MCF 10A (cell line): ENCODE data around the gene PLCB1. TPM values are rescaled to one million over a fixed set of nuclear protein-coding genes. Genes with fewer than 3 reads are reported as not detected.

Experiments used
- BruUV-seq: library from RNA; stranded (reverse); fragments of 400-500 nt; replicated peaks from 2 replicates; lab custom pipeline; 2021; lab: Mats Ljungman, UMichigan
- CTCF ChIA-PET: fragments of 300-600 bp; sonication (Branson Sonifier 250); formaldehyde crosslinking; extraction: SDS; loops from one replicate; lab custom pipeline; 2021; ENCODE audit warnings: antibody characterized with exemption, inconsistent platforms; lab: Yijun Ruan, JAX
- POLR2A ChIA-PET: fragments of 300-600, 350-650 bp; sonication (Branson Sonifier 250); formaldehyde crosslinking; extraction: SDS; loops from one replicate; lab custom pipeline; 2020; ENCODE audit warnings: antibody characterized with exemption, inconsistent platforms; lab: Yijun Ruan, JAX
- DNase-seq: peaks from one replicate; pipeline ENCODE4 v3.0.0-alpha.2; 2018; ENCODE audit not compliant: unreplicated experiment
- H3K27ac Mint-ChIP-seq: one replicate; pipeline ENCODE4 v1.8.0; 2022; ENCODE audit warnings: mild to moderate bottlenecking, low read depth, mixed read lengths; ENCODE audit not compliant: unreplicated experiment
- H3K27me3 Mint-ChIP-seq: one replicate; pipeline ENCODE4 v1.8.0; 2022; ENCODE audit warnings: mixed read lengths; ENCODE audit not compliant: insufficient read depth, unreplicated experiment
- H3K36me3 Mint-ChIP-seq: one replicate; pipeline ENCODE4 v1.8.0; 2022; ENCODE audit warnings: mild to moderate bottlenecking, moderate library complexity, mixed read lengths; ENCODE audit not compliant: insufficient read depth, unreplicated experiment
- H3K4me1 Mint-ChIP-seq: one replicate; pipeline ENCODE4 v1.8.0; 2022; ENCODE audit warnings: mixed read lengths; ENCODE audit not compliant: insufficient read depth, unreplicated experiment
- H3K4me3 Mint-ChIP-seq: one replicate; pipeline ENCODE4 v1.8.0; 2022; ENCODE audit warnings: mild to moderate bottlenecking, moderate library complexity, mixed read lengths; ENCODE audit not compliant: unreplicated experiment
- H3K9me3 Mint-ChIP-seq: one replicate; pipeline ENCODE4 v1.8.0; 2022; ENCODE audit warnings: mixed read lengths; ENCODE audit not compliant: unreplicated experiment
- CTCF ChIP-seq: fragments of 200-600 bp; IDR thresholded peaks from one replicate; pipeline ENCODE4 v1.8.0; 2022; ENCODE audit warnings: antibody characterized with exemption, mild to moderate bottlenecking; ENCODE audit not compliant: unreplicated experiment
- intact Hi-C: fragments of 100-400 bp; cut with micrococcal nuclease; formaldehyde crosslinking; loops from 2 replicates; pipeline ENCODE4 v1.14.1; 2022
- total RNA-seq: library from RNA; stranded (reverse); gene quantifications from 2 replicates; pipeline ENCODE4 v1.2.3, GENCODE V29; 2022

Gene PLCB1
- total RNA-seq, 1 experiment from 2014 or later, result 5.9 TPM

- H3K27ac Mint-ChIP-seq, result no peak overlapping the region
- CTCF ChIA-PET, result interaction anchor here (0.6 kb wide), 1 partner anchor 20 kb away, joined by 4 read pairs; no protein-coding TSS in a partner anchor
These were observed 76.2 kb downstream of the PLCB1 start for GRCh38 chr20:8208226-8208625.

GRCh38 chr20:8209061-8209460, 77.0 kb downstream of the PLCB1 start:
- Mint-ChIP-seq H3K27me3 (no peaks in the 10 kb centered on the region), H3K4me3 (no peak overlapping the region)

More at GRCh38 chr20:8208226-8208625, 76.2 kb downstream of the PLCB1 start:
- no TSS peak for BruUV-seq
- no peak for TF ChIP-seq CTCF
- no peak for DNase-seq
- Mint-ChIP-seq H3K9me3 (no peaks in the 10 kb centered on the region), H3K4me1 (no peaks in the 10 kb centered on the region), H3K4me3 (no peak overlapping the region), H3K36me3 (no peaks in the 10 kb centered on the region), H3K27me3 (no peaks in the 10 kb centered on the region)
- POLR2A ChIA-PET, result interaction anchor here (1.2 kb wide), 1 partner anchor 10 kb away, joined by 4 read pairs; no protein-coding TSS in a partner anchor
- intact Hi-C loops, result no loop called here

GRCh38 chr20:8210749-8211148, 78.7 kb downstream of the PLCB1 start:
- no peak for TF ChIP-seq CTCF
- no peak for DNase-seq
- no peak overlapping the region for H3K27ac Mint-ChIP-seq
- H3K4me3 Mint-ChIP-seq, result no peak overlapping the region
- ChIA-PET CTCF (no interaction called here), POLR2A (no interaction called here)
- BruUV-seq, result no TSS peak
- H3K36me3 Mint-ChIP-seq, result no peaks in the 10 kb centered on the region
- H3K9me3 Mint-ChIP-seq, result no peaks in the 10 kb centered on the region
- intact Hi-C loops, result no loop called here
- no peaks in the 10 kb centered on the region for H3K27me3 Mint-ChIP-seq
- no peaks in the 10 kb centered on the region for H3K4me1 Mint-ChIP-seq

More at GRCh38 chr20:8209061-8209460, 77.0 kb downstream of the PLCB1 start:
- Mint-ChIP-seq H3K36me3 (no peaks in the 10 kb centered on the region), H3K9me3 (no peaks in the 10 kb centered on the region), H3K27ac (no peak overlapping the region), H3K4me1 (no peaks in the 10 kb centered on the region)
- TF ChIP-seq CTCF, result no peak
- POLR2A ChIA-PET, result no interaction called here
- intact Hi-C loops, result no loop called here
- BruUV-seq, result no TSS peak
- CTCF ChIA-PET, result interaction anchor here (0.6 kb wide), 1 partner anchor 21 kb away, joined by 4 read pairs; no protein-coding TSS in a partner anchor
- no peak for DNase-seq

GRCh38 chr20:8212286-8212685, 80.2 kb downstream of the PLCB1 start:
- Mint-ChIP-seq H3K9me3 (no peaks in the 10 kb centered on the region), H3K4me1 (no peaks in the 10 kb centered on the region), H3K27me3 (no peaks in the 10 kb centered on the region), H3K27ac (no peak overlapping the region), H3K4me3 (no peak overlapping the region), H3K36me3 (no peaks in the 10 kb centered on the region)
- POLR2A ChIA-PET, result interaction anchor here (0.7 kb wide), 1 partner anchor 52 kb away, joined by 3 read pairs; no protein-coding TSS in a partner anchor
- intact Hi-C loops, result no loop called here
- TF ChIP-seq CTCF, result no peak
- DNase-seq, result no peak
- no TSS peak for BruUV-seq
- CTCF ChIA-PET, result interaction anchor here (0.7 kb wide), 1 partner anchor 14 kb away, joined by 3 read pairs; no protein-coding TSS in a partner anchor
